B cell (primary cell): ENCODE results near the gene COL4A6. TPM values are rescaled to one million over a fixed set of nuclear protein-coding genes. Genes with fewer than 3 reads are reported as not detected.

Experiments
- ATAC-seq: fragments of 200-7000 bp; cut with Tn5 transposase; one replicate; pipeline ENCODE4 v1.10.0; 2021; ENCODE audit warnings: low read depth, mild to moderate bottlenecking, moderate number of reproducible peaks, moderate library complexity
- CTCF ChIA-PET: fragments of 350-600 bp; sonication (Branson Sonifier 250); formaldehyde crosslinking; loops from one replicate; lab custom pipeline; 2021; ENCODE audit warnings: antibody characterized with exemption, inconsistent platforms; lab: Charles Lee
- POLR2A ChIA-PET: fragments of 350-600 bp; sonication (Branson Sonifier 250); formaldehyde crosslinking; loops from one replicate; lab custom pipeline; 2021; ENCODE audit warnings: antibody characterized with exemption; lab: Charles Lee
- DNase-seq: peaks from one replicate; pipeline ENCODE4 v3.0.0; 2013
- H2AFZ ChIP-seq: 2 replicates; pipeline ENCODE4 v1.6.1; 2012; ENCODE audit warnings: mild to moderate bottlenecking, low read depth, low read length; ENCODE audit not compliant: insufficient read depth, poor library complexity, severe bottlenecking
- H3K27ac ChIP-seq, 2 donors: 1 replicate in 1 of 2; 2 replicates in 1 of 2; pipeline ENCODE4 v1.5.1; 2012 to 2013; ENCODE audit warnings: low read length in 2 of 2, mild to moderate bottlenecking in 2 of 2, moderate library complexity in 1 of 2
- H3K27me3 ChIP-seq, 4 experiments: fragments of 200-600 bp in 1 of 4; sonication (generic) in 1 of 4; replicated peaks in 1 of 4; 1 replicate in 2 of 4; 2 replicates in 2 of 4; pipeline versions ENCODE4 v1.6.1 to v1.7.0; 2013 to 2016; ENCODE audit warnings: low read length in 3 of 4, mild to moderate bottlenecking in 2 of 4, mixed read lengths in 1 of 4, moderate library complexity in 1 of 4; ENCODE audit not compliant: insufficient read depth in 4 of 4, control insufficient read depth in 3 of 4; ENCODE audit errors: control extremely low read depth in 1 of 4
- H3K36me3 ChIP-seq, 2 experiments: replicated peaks in 1 of 2; 1 replicate in 1 of 2; 2 replicates in 1 of 2; pipeline versions ENCODE4 v1.6.1 to v1.7.1; 2013; ENCODE audit warnings: low read length in 1 of 2; ENCODE audit not compliant: insufficient read depth in 2 of 2, control insufficient read depth in 1 of 2; ENCODE audit errors: control extremely low read depth in 1 of 2, extremely low read depth in 1 of 2
- H3K4me1 ChIP-seq, 2 donors: fragments of 200-600 bp in 1 of 2; sonication (generic) in 1 of 2; 1 replicate in 1 of 2; 2 replicates in 1 of 2; pipeline versions ENCODE4 v1.5.1 to v1.6.1; 2013 to 2017; ENCODE audit warnings: low read length in 2 of 2; ENCODE audit not compliant: control insufficient read depth in 2 of 2, insufficient read depth in 2 of 2
- H3K4me2 ChIP-seq: replicated peaks from 2 replicates; pipeline ENCODE3; 2012; ENCODE audit warnings: mild to moderate bottlenecking, low read depth, low read length; ENCODE audit not compliant: poor library complexity, severe bottlenecking
- H3K4me3 ChIP-seq, 5 experiments: fragments of 200-600 bp in 1 of 5; sonication (generic) in 1 of 5; 1 replicate in 3 of 5; 2 replicates in 2 of 5; pipeline versions ENCODE4 v1.5.1 to v1.7.0; 2011 to 2016; ENCODE audit warnings: low read length in 4 of 5, mild to moderate bottlenecking in 4 of 5, low read depth in 2 of 5, control low read depth in 1 of 5, moderate library complexity in 1 of 5; ENCODE audit not compliant: insufficient read depth in 1 of 5; ENCODE audit errors: control extremely low read depth in 1 of 5, extremely low read depth in 1 of 5
- H3K79me2 ChIP-seq: fragments of 200-600 bp; sonication (generic); one replicate; pipeline ENCODE4 v1.6.0; 2016; ENCODE audit warnings: low read length; ENCODE audit not compliant: control insufficient read depth, insufficient read depth
- H3K9ac ChIP-seq: fragments of 200-600 bp; sonication (generic); 2 replicates; pipeline ENCODE4 v1.6.1; 2017; ENCODE audit warnings: mild to moderate bottlenecking, low read length, moderate library complexity
- H3K9me3 ChIP-seq, 3 donors: one replicate each; pipeline versions ENCODE4 v1.6.1 to v1.7.1; 2013; ENCODE audit warnings: low read length in 2 of 3; ENCODE audit not compliant: control insufficient read depth in 2 of 3, insufficient read depth in 1 of 3; ENCODE audit errors: control extremely low read depth in 1 of 3
- H4K20me1 ChIP-seq: 2 replicates; pipeline ENCODE4 v1.6.0; 2012; ENCODE audit warnings: mild to moderate bottlenecking, low read length; ENCODE audit not compliant: insufficient read depth, control insufficient read depth, poor library complexity, severe bottlenecking
- H3K27ac Mint-ChIP-seq: one replicate; pipeline ENCODE4 v1.8.0; 2021; ENCODE audit warnings: mixed read lengths
- H3K27me3 Mint-ChIP-seq: one replicate; pipeline ENCODE4 v1.8.0; 2021; ENCODE audit warnings: mixed read lengths
- H3K4me1 Mint-ChIP-seq: one replicate; pipeline ENCODE4 v1.8.0; 2021; ENCODE audit warnings: mixed read lengths
- H3K4me3 Mint-ChIP-seq: one replicate; pipeline ENCODE4 v1.8.0; 2021; ENCODE audit warnings: mixed read lengths
- H3K9me3 Mint-ChIP-seq: one replicate; pipeline ENCODE4 v1.8.0; 2022; ENCODE audit warnings: mixed read lengths; ENCODE audit not compliant: insufficient read depth
- CTCF ChIP-seq: fragments of 200-600 bp; IDR thresholded peaks from one replicate; pipeline ENCODE4 v1.8.0; 2022; ENCODE audit warnings: antibody characterized with exemption, mild to moderate bottlenecking
- EZH2 ChIP-seq: IDR thresholded peaks from 2 replicates; pipeline ENCODE4 v1.6.1; 2012; ENCODE audit warnings: borderline replicate concordance, low read depth, mild to moderate bottlenecking, moderate library complexity, low read length; ENCODE audit not compliant: insufficient read depth, poor library complexity, severe bottlenecking
- WGBS: methylation state at CpG from one replicate; pipeline ENCODE4 v1.1.5; 2013; ENCODE audit warnings: missing lambda C conversion rate; ENCODE audit not compliant: insufficient coverage; 5-methylcytosine and 5-hydroxymethylcytosine counted together
- intact Hi-C: fragments of 100-400 bp; cut with micrococcal nuclease; formaldehyde crosslinking; loops from one replicate; pipeline ENCODE4 v1.10.0; 2022
- polyA plus RNA-seq: library from polyadenylated mRNA; depleted of rRNA; stranded (reverse); fragments of >200 nt; gene quantifications from 2 replicates; pipeline ENCODE4 v1.2.3, GENCODE V29; 2012
- total RNA-seq, 2 donors: library from RNA; stranded (reverse); fragments of 120-200 nt in 1 of 2; gene quantifications; 1 replicate in 1 of 2; 2 replicates in 1 of 2; pipeline versions ENCODE4 v1.2.3 to v1.2.4, GENCODE V29; 2013 to 2022

COL4A6 gene
- total and polyA plus RNA-seq, 2 donors (not counting 1 experiment from before 2014, with no cell fraction given), result not detected

GRCh38 chrX:108257556-108257955 lies 180.7 kb downstream of the COL4A6 start:
- Histone ChIP-seq H3K27ac (no peak overlapping the region), H3K27me3 (no peaks in the 10 kb centered on the region), H3K4me1 (no peaks in the 10 kb centered on the region), H3K9ac (no peak overlapping the region), H3K9me3 (no peaks in the 10 kb centered on the region), H2AFZ (no peak overlapping the region), H3K36me3 (no peaks in the 10 kb centered on the region), H3K4me2 (no peak overlapping the region), H3K4me3 (no peak overlapping the region), H4K20me1 (no peaks in the 10 kb centered on the region), H3K79me2 (no peaks in the 10 kb centered on the region)
- ATAC-seq (no peak), DNase-seq (no peak)
- Mint-ChIP-seq H3K4me1 (no peaks in the 10 kb centered on the region), H3K4me3 (no peak overlapping the region), H3K9me3 (no peaks in the 10 kb centered on the region), H3K27ac (no peak overlapping the region), H3K27me3 (peaks cover 3% of the 10 kb centered on the region)
- intact Hi-C loops, result no loop called here
- CTCF ChIA-PET, result no interaction called here
- POLR2A ChIA-PET, result no interaction called here
- TF ChIP-seq EZH2 (no peak), CTCF (no peak)
- WGBS, result 100% methylated on average over 2 of the region's 5 CpGs

- no peaks in the 10 kb centered on the region for H3K9me3 ChIP-seq
- no peak for DNase-seq
- Mint-ChIP-seq H3K27ac (no peak overlapping the region), H3K4me1 (no peaks in the 10 kb centered on the region), H3K27me3 (peaks cover 3% of the 10 kb centered on the region), H3K9me3 (no peaks in the 10 kb centered on the region), H3K4me3 (no peak overlapping the region)
- no peak overlapping the region for H2AFZ ChIP-seq
- H3K27ac ChIP-seq, result no peak overlapping the region
- CTCF ChIA-PET, result no interaction called here
- H3K4me2 ChIP-seq, result no peak overlapping the region
- H3K4me3 ChIP-seq, result no peak overlapping the region
- TF ChIP-seq CTCF (no peak), EZH2 (no peak)
- no peaks in the 10 kb centered on the region for H3K4me1 ChIP-seq
- ATAC-seq, result no peak
- intact Hi-C loops, result no loop called here
- H3K9ac ChIP-seq, result no peak overlapping the region
- H3K27me3 ChIP-seq, result no peaks in the 10 kb centered on the region
- no peaks in the 10 kb centered on the region for H4K20me1 ChIP-seq
- no peaks in the 10 kb centered on the region for H3K79me2 ChIP-seq
- POLR2A ChIA-PET, result no interaction called here
- no peaks in the 10 kb centered on the region for H3K36me3 ChIP-seq
Measured at GRCh38 chrX:108254636-108255035, 183.6 kb downstream of the COL4A6 start.
